H1 (cell line): ENCODE data around the gene IL22RA2. TPM values are rescaled to one million over a fixed set of nuclear protein-coding genes. Genes with fewer than 3 reads are reported as not detected.

Experiments used
- CTCF ChIA-PET: fragments of 300-600 bp; sonication (Branson Sonifier 250); formaldehyde crosslinking; loops from one replicate; lab custom pipeline; 2021; ENCODE audit not compliant: partially characterized antibody; lab: Charles Lee
- POLR2A ChIA-PET: fragments of 300-600 bp; sonication (Branson Sonifier 250); formaldehyde crosslinking; loops from one replicate; lab custom pipeline; 2021; ENCODE audit warnings: inconsistent platforms; ENCODE audit not compliant: partially characterized antibody; lab: Charles Lee
- DNase-seq, 2 experiments: peaks; one replicate each; pipeline versions ENCODE4 v3.0.0 to v3.0.0-alpha.2; 2010 to 2022; ENCODE audit warnings: low spot score in 2 of 2, low read depth in 1 of 2, mixed read lengths in 1 of 2
- FAIRE-seq: peaks from 2 replicates; lab custom pipeline; 2011; peaks lifted over from hg19 to GRCh38; lab: Jason Lieb, UNC
- H2AFZ ChIP-seq: 2 replicates; pipeline ENCODE4 v1.8.1; 2012; ENCODE audit warnings: low read length, inconsistent platforms
- H2AK5ac ChIP-seq: 2 replicates; pipeline ENCODE4 v1.6.1; 2013; ENCODE audit warnings: low read depth, low read length
- H2BK120ac ChIP-seq: replicated peaks from 2 replicates; pipeline ENCODE3; 2013; ENCODE audit warnings: low read depth, low read length, inconsistent platforms
- H2BK12ac ChIP-seq: 2 replicates; pipeline ENCODE4 v1.6.1; 2013; ENCODE audit warnings: low read depth, low read length
- H2BK15ac ChIP-seq: 2 replicates; pipeline ENCODE4 v1.6.1; 2013; ENCODE audit warnings: low read length
- H2BK20ac ChIP-seq: 2 replicates; pipeline ENCODE4 v1.6.1; 2013; ENCODE audit warnings: low read length
- H2BK5ac ChIP-seq: 2 replicates; pipeline ENCODE4 v1.6.1; 2013; ENCODE audit warnings: low read depth, low read length
- H3K14ac ChIP-seq: 2 replicates; pipeline ENCODE4 v1.6.1; 2013; ENCODE audit warnings: inconsistent platforms; ENCODE audit not compliant: insufficient read length
- H3K18ac ChIP-seq: 2 replicates; pipeline ENCODE4 v1.6.1; 2013; ENCODE audit warnings: low read length; ENCODE audit errors: extremely low read depth
- H3K23ac ChIP-seq: 2 replicates; pipeline ENCODE4 v1.6.1; 2013; ENCODE audit warnings: inconsistent platforms; ENCODE audit not compliant: insufficient read length
- H3K23me2 ChIP-seq: 2 replicates; pipeline ENCODE4 v1.6.1; 2013; ENCODE audit warnings: low read depth, low read length
- H3K27ac ChIP-seq: 2 replicates; pipeline ENCODE4 v1.6.1; 2011; ENCODE audit warnings: low read depth, low read length, inconsistent platforms
- H3K27me3 ChIP-seq, 4 experiments: replicated peaks in 1 of 4; 1 replicate in 1 of 4; 2 replicates in 3 of 4; pipeline versions ENCODE4 v1.6.1 to v1.8.1; 2011 to 2013; ENCODE audit warnings: low read length in 3 of 4, mild to moderate bottlenecking in 3 of 4, inconsistent platforms in 2 of 4, mixed read lengths in 2 of 4, moderate library complexity in 1 of 4; ENCODE audit not compliant: control insufficient read depth in 3 of 4, insufficient read depth in 3 of 4; ENCODE audit errors: extremely low read depth in 1 of 4
- H3K36me3 ChIP-seq, 4 experiments: 2 replicates each; pipeline versions ENCODE4 v1.6.1 to v1.8.1; 2011 to 2013; ENCODE audit warnings: mild to moderate bottlenecking in 4 of 4, low read length in 3 of 4, moderate library complexity in 2 of 4, control low read depth in 1 of 4, inconsistent platforms in 1 of 4; ENCODE audit not compliant: insufficient read depth in 4 of 4, control insufficient read depth in 2 of 4
- H3K4ac ChIP-seq: replicated peaks from 2 replicates; pipeline ENCODE3; 2013; ENCODE audit warnings: low read length, low read depth, mixed read lengths, inconsistent platforms; ENCODE audit not compliant: insufficient read length
- H3K4me1 ChIP-seq, 4 experiments: replicated peaks in 1 of 4; 1 replicate in 1 of 4; 2 replicates in 3 of 4; pipeline versions ENCODE4 v1.6.1 to v1.8.1; 2011 to 2013; ENCODE audit warnings: low read length in 3 of 4, inconsistent platforms in 2 of 4, mixed read lengths in 1 of 4; ENCODE audit not compliant: insufficient read depth in 4 of 4, control insufficient read depth in 3 of 4
- H3K4me2 ChIP-seq, 2 experiments: 2 replicates each; pipeline versions ENCODE4 v1.6.1 to v1.8.1; 2011 to 2013; ENCODE audit warnings: low read depth in 2 of 2, low read length in 2 of 2, control low read depth in 1 of 2, inconsistent platforms in 1 of 2, mild to moderate bottlenecking in 1 of 2; ENCODE audit not compliant: insufficient read depth in 1 of 2
- H3K4me3 ChIP-seq, 4 experiments: fragments of 200-600, 300-600 bp in 1 of 4; sonication (generic), shearing (Covaris generic), sonication (Bioruptor Twin) in 1 of 4; 2 replicates each; pipeline versions ENCODE4 v1.5.1 to v1.8.1; 2011 to 2016; ENCODE audit warnings: low read length in 4 of 4, low read depth in 3 of 4, control low read depth in 2 of 4, inconsistent platforms in 2 of 4, mild to moderate bottlenecking in 2 of 4, mixed read lengths in 1 of 4, moderate library complexity in 1 of 4; ENCODE audit not compliant: insufficient read depth in 2 of 4; ENCODE audit errors: extremely low read depth in 1 of 4
- H3K56ac ChIP-seq: replicated peaks from 2 replicates; pipeline ENCODE3; 2013; ENCODE audit warnings: low read depth, mild to moderate bottlenecking, mixed read lengths, low read length, inconsistent platforms; ENCODE audit not compliant: insufficient read length
- H3K79me1 ChIP-seq: 2 replicates; pipeline ENCODE4 v1.6.1; 2013; ENCODE audit warnings: low read depth, low read length, control low read depth
- H3K79me2 ChIP-seq, 2 experiments: 2 replicates each; pipeline versions ENCODE4 v1.6.1 to v1.8.1; 2012 to 2013; ENCODE audit warnings: low read length in 2 of 2, mild to moderate bottlenecking in 2 of 2, inconsistent platforms in 1 of 2; ENCODE audit not compliant: insufficient read depth in 2 of 2, control insufficient read depth in 1 of 2
- H3K9ac ChIP-seq, 4 experiments: replicated peaks in 1 of 4; 1 replicate in 1 of 4; 2 replicates in 3 of 4; pipeline versions ENCODE4 v1.6.1 to v1.8.1; 2011 to 2013; ENCODE audit warnings: low read depth in 3 of 4, low read length in 3 of 4, control low read depth in 2 of 4, mild to moderate bottlenecking in 2 of 4, moderate library complexity in 2 of 4, inconsistent platforms in 1 of 4; ENCODE audit errors: extremely low read depth in 1 of 4
- H3K9me3 ChIP-seq, 2 experiments: 2 replicates each; pipeline versions ENCODE4 v1.6.1 to v1.8.1; 2012 to 2013; ENCODE audit warnings: mild to moderate bottlenecking in 2 of 2, moderate library complexity in 2 of 2, control low read depth in 1 of 2, inconsistent platforms in 1 of 2, low read depth in 1 of 2, low read length in 1 of 2, mixed read lengths in 1 of 2; ENCODE audit not compliant: insufficient read depth in 2 of 2
- H4K20me1 ChIP-seq, 2 experiments: replicated peaks in 1 of 2; 2 replicates each; pipeline versions ENCODE3 to v1.8.1; 2011 to 2013; ENCODE audit warnings: inconsistent platforms in 2 of 2, low read length in 2 of 2, mild to moderate bottlenecking in 1 of 2; ENCODE audit not compliant: insufficient read depth in 2 of 2, control insufficient read depth in 1 of 2
- H4K5ac ChIP-seq: 2 replicates; pipeline ENCODE4 v1.6.1; 2013; ENCODE audit warnings: low read length, low read depth, mixed read lengths, inconsistent platforms; ENCODE audit not compliant: insufficient read length
- H4K8ac ChIP-seq: 2 replicates; pipeline ENCODE4 v1.8.0; 2013; ENCODE audit warnings: mild to moderate bottlenecking, moderate library complexity, low read length, inconsistent platforms; ENCODE audit not compliant: insufficient read depth; ENCODE audit errors: extremely low read depth
- H4K91ac ChIP-seq: replicated peaks from 2 replicates; pipeline ENCODE3; 2013; ENCODE audit warnings: low read length, mixed read lengths, inconsistent platforms; ENCODE audit not compliant: insufficient read length
- CTBP2 ChIP-seq: IDR thresholded peaks from 2 replicates; pipeline ENCODE4 v1.7.0; 2011; ENCODE audit warnings: borderline replicate concordance, mild to moderate bottlenecking, moderate library complexity, mixed read lengths, low read length; ENCODE audit not compliant: insufficient read depth, insufficient read length
- EZH2 ChIP-seq: fragments of 200-600 bp; sonication (generic); IDR thresholded peaks from 2 replicates; pipeline ENCODE4 v1.7.1; 2012; ENCODE audit warnings: low read depth, mild to moderate bottlenecking, moderate library complexity, low read length, inconsistent platforms; ENCODE audit not compliant: severe bottlenecking
- GTF2F1 ChIP-seq: IDR thresholded peaks from 2 replicates; pipeline ENCODE4 v1.6.1; 2012; ENCODE audit warnings: low read depth, low read length, improper control_type of control experiment, borderline replicate concordance
- RFX5 ChIP-seq: IDR thresholded peaks from 2 replicates; pipeline ENCODE4 v1.6.1; 2011; ENCODE audit warnings: low read depth, low read length, improper control_type of control experiment, borderline replicate concordance
- WGBS, 2 experiments: shearing (Covaris generic) in 1 of 2; methylation state at CpG; one replicate each; pipeline versions ENCODE4 v1.1.6 to v1.1.7; 2013 to 2015; ENCODE audit warnings: low lambda C conversion rate in 2 of 2, mixed read lengths in 2 of 2, inconsistent platforms in 1 of 2, low coverage in 1 of 2, missing lambda C conversion rate in 1 of 2; ENCODE audit not compliant: insufficient replicate concordance in 2 of 2, insufficient coverage in 1 of 2, insufficient read length in 1 of 2; ENCODE audit errors: extremely low coverage in 1 of 2, missing lambda C conversion rate in 1 of 2; 5-methylcytosine and 5-hydroxymethylcytosine counted together
- polyA plus RNA-seq, 7 experiments: library from polyadenylated mRNA; depleted of rRNA in 3 of 7; stranded (reverse) in 5 of 7; unstranded in 2 of 7; fragments of >200 nt in 5 of 7; fragments of 200-250 nt in 2 of 7; gene quantifications; 1 replicate in 5 of 7; 2 replicates in 1 of 7; 4 replicates in 1 of 7; pipeline versions ENCODE4 v1.2.1 to v1.2.3, GENCODE V29; 2011 to 2013; ENCODE audit warnings: missing spikeins in 2 of 7, mixed read lengths in 2 of 7
- total RNA-seq: library from RNA; stranded (reverse); fragmentation: NEBNext Ultra II Directional; extraction: Animal tissue kit (Norgen Biotek cat#: 25700); gene quantifications from 2 replicates; pipeline ENCODE4 v1.2.1, GENCODE V29; 2021

Gene IL22RA2
- total and polyA plus RNA-seq, 2 of the 8 experiments (the other 6 are each of a cell fraction or from before 2014, with no cell fraction given) = not detected

DNA sequence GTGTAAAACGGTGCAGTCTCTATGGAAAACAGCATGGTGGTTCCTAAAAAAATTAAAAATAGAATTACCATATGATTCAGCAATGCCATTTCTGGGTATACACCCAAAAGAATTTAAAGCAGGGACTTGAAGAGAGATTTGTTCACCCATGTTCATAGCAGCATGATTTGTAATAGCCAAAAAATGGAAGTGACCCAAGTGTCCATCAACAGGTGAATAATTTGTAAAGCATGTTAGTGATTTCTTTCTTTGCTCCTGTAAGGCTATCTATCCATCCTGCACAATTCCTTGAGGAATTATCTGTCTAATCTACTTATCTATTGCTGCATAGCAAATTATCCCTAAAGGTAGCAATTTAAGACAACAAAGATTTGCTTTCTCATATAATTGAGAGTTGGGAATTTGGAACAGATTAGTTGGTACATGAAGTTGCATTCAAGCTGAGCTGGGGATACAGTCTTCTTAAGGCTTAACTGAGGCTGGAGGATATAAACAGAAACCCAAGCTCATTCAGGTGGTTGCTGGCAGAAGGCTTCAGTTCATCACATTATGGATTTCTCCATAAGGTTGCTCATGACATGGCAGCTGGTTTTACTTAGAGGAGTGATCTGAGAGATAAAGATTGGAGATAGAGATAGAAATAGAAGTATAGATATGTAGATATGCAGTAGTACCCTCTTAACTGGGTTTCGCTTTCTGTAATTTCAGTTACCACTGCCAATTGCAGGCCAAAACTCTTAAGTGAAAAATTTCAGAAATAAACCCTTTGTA is 62.0 kb downstream of the IL22RA2 start:
- 86% methylated on average over 2 of the region's 2 CpGs; no CpG with 5 or more reads in 1 of the 2 experiments for WGBS, 2 experiments
- no peak for TF ChIP-seq EZH2
- TF ChIP-seq CTBP2 = no peak
- TF ChIP-seq GTF2F1 = no peak
- TF ChIP-seq RFX5 = no peak

More for the DNA sequence above, 62.0 kb downstream of the IL22RA2 start:
- no peak overlapping the region for H3K23ac ChIP-seq
- H2BK15ac ChIP-seq = no peak overlapping the region
- peaks cover 11 to 16% of the 10 kb centered on the region in 2 experiments; a peak in 3 of 4 replicates for H3K9me3 ChIP-seq
- H3K14ac ChIP-seq = no peak overlapping the region
- H3K79me2 ChIP-seq = no peaks in the 10 kb centered on the region
- no peak overlapping the region for H4K5ac ChIP-seq
- H3K36me3 ChIP-seq = no peaks in the 10 kb centered on the region
- no peak overlapping the region for H3K4me3 ChIP-seq
- no peaks in the 10 kb centered on the region for H4K20me1 ChIP-seq
- H3K79me1 ChIP-seq = no peaks in the 10 kb centered on the region
- no peak overlapping the region for H2AFZ ChIP-seq
- no peak overlapping the region for H3K4me2 ChIP-seq
- no peaks in the 10 kb centered on the region for H3K4me1 ChIP-seq
- no peak overlapping the region for H4K8ac ChIP-seq
- H4K91ac ChIP-seq = no peak overlapping the region
- H2AK5ac ChIP-seq = no peak overlapping the region
- no peaks in the 10 kb centered on the region for H3K27me3 ChIP-seq
- no peak overlapping the region for H3K18ac ChIP-seq
- no peak overlapping the region for H2BK5ac ChIP-seq
- no peak overlapping the region for H2BK120ac ChIP-seq
- no peak overlapping the region for H3K56ac ChIP-seq
- ChIA-PET CTCF (interaction anchor here (1.4 kb wide), 1 partner anchor 17 kb away, joined by 3 read pairs; no protein-coding TSS in a partner anchor), POLR2A (no interaction called here)
- no peak overlapping the region for H2BK12ac ChIP-seq
- H3K23me2 ChIP-seq = no peaks in the 10 kb centered on the region; the same call in 1 of the 2 replicates
- H3K9ac ChIP-seq = no peak overlapping the region
- no peak for FAIRE-seq
- no peak for DNase-seq
- H2BK20ac ChIP-seq = no peak overlapping the region
- no peak overlapping the region for H3K4ac ChIP-seq
- H3K27ac ChIP-seq = no peak overlapping the region
